ENCODE results near the gene DOCK8. TPM values are rescaled to one million over a fixed set of nuclear protein-coding genes. Genes with fewer than 3 reads are reported as not detected.

DOCK8 gene
- total and polyA plus RNA-seq, 10 of the 15 experiments (the other 5 are each of a cell fraction or from before 2014, with no cell fraction given) = 35.4 to 100 (median 44.7) TPM

DNA sequence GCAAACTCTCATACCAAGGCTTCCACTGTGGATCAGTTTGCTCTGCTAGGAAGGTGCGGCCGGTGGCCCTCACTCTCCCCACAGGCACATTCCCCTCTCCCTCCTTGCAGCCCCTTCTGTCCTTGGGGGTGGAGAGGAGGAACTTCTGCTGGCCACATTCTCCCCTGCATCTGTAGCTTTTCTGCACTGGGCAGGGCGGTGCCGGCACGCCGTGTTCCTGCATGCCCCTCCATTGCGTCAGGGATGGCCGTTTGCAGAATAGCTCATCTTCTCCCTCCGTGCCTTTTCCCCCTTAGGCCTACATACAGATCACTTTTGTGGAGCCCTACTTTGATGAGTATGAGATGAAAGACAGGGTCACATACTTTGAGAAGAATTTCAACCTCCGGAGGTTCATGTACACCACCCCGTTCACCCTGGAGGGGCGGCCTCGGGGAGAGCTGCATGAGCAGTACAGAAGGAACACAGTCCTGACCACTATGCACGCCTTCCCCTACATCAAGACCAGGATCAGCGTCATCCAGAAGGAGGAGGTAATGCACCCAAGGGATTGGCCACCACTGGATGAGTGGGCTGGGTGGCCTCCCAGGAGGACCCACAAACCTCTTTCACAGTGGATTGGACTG is 231.5 kb downstream of the DOCK8 start:
- H3K27me3 ChIP-seq (replicated peaks in 1 of 2; ENCODE audit: control insufficient read depth in 2 of 2, insufficient read depth in 2 of 2, low read length in 1 of 2) = no peaks in the 10 kb centered on the region
- H3K9ac ChIP-seq (ENCODE audit: control insufficient read depth, insufficient read depth, low read length) = no peak overlapping the region
- peaks cover 15 to 33% of the 10 kb centered on the region in 2 experiments for H3K36me3 ChIP-seq (ENCODE audit: control insufficient read depth in 2 of 2, insufficient read depth in 2 of 2, low read length in 1 of 2)
- POLR2A ChIA-PET = no interaction called here
- H4K20me1 ChIP-seq (ENCODE audit: control insufficient read depth, insufficient read depth) = no peaks in the 10 kb centered on the region
- no TSS peak for BruUV-seq (replicated peaks)
- intact Hi-C loops (cut with micrococcal nuclease; ENCODE audit: unreplicated experiment) (no loop called here), in situ Hi-C loops (cut with MboI) (no loop called here)
- SMC1A ChIA-PET (ENCODE audit: uncharacterized antibody, unreplicated experiment) = interaction anchor here (1.0 kb wide), 1 partner anchor 16 kb away, joined by 3 read pairs; no protein-coding TSS in a partner anchor
- H3K27ac ChIP-seq (ENCODE audit: control insufficient read depth, insufficient read depth) = no peak overlapping the region
- TF ChIP-seq BHLHE40 (IDR thresholded peaks at IDR 0.05; ENCODE audit: borderline replicate concordance in 1 of 2, low read depth in 2 of 2, low read length in 1 of 2) = no peak
- 0 out of 2 replicates have a peak, but pooled peaks have one; percentile 24 for TF ChIP-seq POLR2A (IDR thresholded peaks at IDR 0.05; ENCODE audit: low read depth, low read length)
- H3K4me2 ChIP-seq (ENCODE audit: control insufficient read depth, insufficient read depth) = no peak overlapping the region
- 98% methylated on average over 14 of the region's 15 CpGs for WGBS (ENCODE audit: insufficient coverage, insufficient replicate concordance, low lambda C conversion rate, missing lambda C conversion rate)
- H3K79me2 ChIP-seq (ENCODE audit: control insufficient read depth, insufficient read depth, low read length) = no peaks in the 10 kb centered on the region
- CTCF ChIA-PET = interaction anchor here (1.6 kb wide), 1 partner anchor 16 kb away, joined by 6 read pairs; no protein-coding TSS in a partner anchor
- ATAC-seq = no peak
- H3K9me3 ChIP-seq (replicated peaks; ENCODE audit: control insufficient read depth, insufficient read depth, low read length) = no peaks in the 10 kb centered on the region
- H2AFZ ChIP-seq (ENCODE audit: control insufficient read depth, low read depth, low read length) = no peak overlapping the region
- RAD21 ChIA-PET (ENCODE audit: unreplicated experiment) = no interaction called here
- FAIRE-seq = no peak
- H3K4me1 ChIP-seq (ENCODE audit: control insufficient read depth, insufficient read depth, low read length) = no peaks in the 10 kb centered on the region
- H3K4me3 ChIP-seq = no peak overlapping the region
- no peak for DNase-seq (ENCODE audit: low read depth, low spot score)

GRCh38 chr9:447230-448025 is 232.8 kb downstream of the DOCK8 start:
- TF ChIP-seq DPF2 (IDR thresholded peaks at IDR 0.05) (no peak), RUNX3 (IDR thresholded peaks at IDR 0.05; ENCODE audit: low read length) (0 out of 2 replicates have a peak, but pooled peaks have one; percentile 12), MEF2A (IDR thresholded peaks at IDR 0.05; ENCODE audit: insufficient read depth, low read depth, low read length) (no peak)
- ATAC-seq (0 out of 3 replicates have a peak, but pooled peaks have one; percentile 22), FAIRE-seq (no peak), DNase-seq (ENCODE audit: low read depth, low spot score) (no peak)
- 74% methylated on average over 4 of the region's 4 CpGs for WGBS (ENCODE audit: insufficient coverage, insufficient replicate concordance, low lambda C conversion rate, missing lambda C conversion rate)
- no TSS peak for BruUV-seq (replicated peaks)
- Histone ChIP-seq H3K9me3 (replicated peaks; ENCODE audit: control insufficient read depth, insufficient read depth, low read length) (no peaks in the 10 kb centered on the region), H3K4me3 (no peak overlapping the region), H2AFZ (ENCODE audit: control insufficient read depth, low read depth, low read length) (no peak overlapping the region), H3K4me2 (ENCODE audit: control insufficient read depth, insufficient read depth) (no peak overlapping the region), H4K20me1 (ENCODE audit: control insufficient read depth, insufficient read depth) (no peaks in the 10 kb centered on the region), H3K27ac (ENCODE audit: control insufficient read depth, insufficient read depth) (no peak overlapping the region), H3K9ac (ENCODE audit: control insufficient read depth, insufficient read depth, low read length) (no peak overlapping the region), H3K4me1 (ENCODE audit: control insufficient read depth, insufficient read depth, low read length) (no peaks in the 10 kb centered on the region), H3K79me2 (ENCODE audit: control insufficient read depth, insufficient read depth, low read length) (no peaks in the 10 kb centered on the region), H3K36me3 (ENCODE audit: control insufficient read depth in 2 of 2, insufficient read depth in 2 of 2, low read length in 1 of 2) (peaks cover 11 to 32% of the 10 kb centered on the region in 2 experiments), H3K27me3 (replicated peaks in 1 of 2; ENCODE audit: control insufficient read depth in 2 of 2, insufficient read depth in 2 of 2, low read length in 1 of 2) (no peaks in the 10 kb centered on the region)
- RAD21 ChIA-PET (ENCODE audit: unreplicated experiment) = interaction anchor here (0.8 kb wide), 1 partner anchor 226 kb away, joined by 3 read pairs; no protein-coding TSS in a partner anchor
- POLR2A ChIA-PET = no interaction called here
- SMC1A ChIA-PET (ENCODE audit: uncharacterized antibody, unreplicated experiment) = no interaction called here
- in situ Hi-C loops (cut with MboI) = no loop called here
- CTCF ChIA-PET = interaction anchor here (1.6 kb wide), 1 partner anchor 15 kb away, joined by 6 read pairs; no protein-coding TSS in a partner anchor
- intact Hi-C loops (cut with micrococcal nuclease; ENCODE audit: unreplicated experiment) = no loop called here

Data from GM12878 (cell line).